Measurements from ENCODE around the gene FBN2.

- no peak for TF ChIP-seq MAZ (CRISPR knock-in tag; conservative IDR thresholded peaks at IDR 0.05 in 1 of 2, IDR thresholded peaks at IDR 0.05 in 1 of 2)
- TF ChIP-seq KLF6 (CRISPR knock-in tag; IDR thresholded peaks at IDR 0.05; ENCODE audit: borderline replicate concordance), result no peak
- TF ChIP-seq CTCF (IDR thresholded peaks at IDR 0.05 in 2 of 3, conservative IDR thresholded peaks at IDR 0.05 in 1 of 3; ENCODE audit: insufficient read depth in 2 of 3, low read depth in 1 of 3, low read length in 3 of 3), result no peak
- TF ChIP-seq ZNF764 (CRISPR knock-in tag; IDR thresholded peaks at IDR 0.05; ENCODE audit: low read depth), result no peak
- TF ChIP-seq CREB3 (tag; conservative IDR thresholded peaks at IDR 0.05; ENCODE audit: low read depth), result no peak
- TF ChIP-seq KDM5B (IDR thresholded peaks at IDR 0.05; ENCODE audit: insufficient replicate concordance, low read depth, low read length), result no peak
- TF ChIP-seq NCOR1 (IDR thresholded peaks at IDR 0.05), result no peak
- TF ChIP-seq ZNF445 (CRISPR knock-in tag; IDR thresholded peaks at IDR 0.05; ENCODE audit: low read depth), result no peak
- no peak for TF ChIP-seq KAT2B (IDR thresholded peaks at IDR 0.05; ENCODE audit: low read depth, low read length)
- TF ChIP-seq GTF2F1 (IDR thresholded peaks at IDR 0.05; ENCODE audit: low read depth, low read length), result no peak
Observed at GRCh38 chr5:128422612-128423011, 115.4 kb downstream of the FBN2 start.
